ENCODE data around the gene LBX2. TPM values are rescaled to one million over a fixed set of nuclear protein-coding genes. Genes with fewer than 3 reads are reported as not detected.
"Not testable (repeated sequence)": the region's sequence is repeated elsewhere in the genome, so short reads cannot be mapped to it uniquely, and the experiment has no call there.

Gene LBX2
- total and polyA plus RNA-seq, 4 donors: 0.63 to 1.9 (median 1.1) TPM

DNA sequence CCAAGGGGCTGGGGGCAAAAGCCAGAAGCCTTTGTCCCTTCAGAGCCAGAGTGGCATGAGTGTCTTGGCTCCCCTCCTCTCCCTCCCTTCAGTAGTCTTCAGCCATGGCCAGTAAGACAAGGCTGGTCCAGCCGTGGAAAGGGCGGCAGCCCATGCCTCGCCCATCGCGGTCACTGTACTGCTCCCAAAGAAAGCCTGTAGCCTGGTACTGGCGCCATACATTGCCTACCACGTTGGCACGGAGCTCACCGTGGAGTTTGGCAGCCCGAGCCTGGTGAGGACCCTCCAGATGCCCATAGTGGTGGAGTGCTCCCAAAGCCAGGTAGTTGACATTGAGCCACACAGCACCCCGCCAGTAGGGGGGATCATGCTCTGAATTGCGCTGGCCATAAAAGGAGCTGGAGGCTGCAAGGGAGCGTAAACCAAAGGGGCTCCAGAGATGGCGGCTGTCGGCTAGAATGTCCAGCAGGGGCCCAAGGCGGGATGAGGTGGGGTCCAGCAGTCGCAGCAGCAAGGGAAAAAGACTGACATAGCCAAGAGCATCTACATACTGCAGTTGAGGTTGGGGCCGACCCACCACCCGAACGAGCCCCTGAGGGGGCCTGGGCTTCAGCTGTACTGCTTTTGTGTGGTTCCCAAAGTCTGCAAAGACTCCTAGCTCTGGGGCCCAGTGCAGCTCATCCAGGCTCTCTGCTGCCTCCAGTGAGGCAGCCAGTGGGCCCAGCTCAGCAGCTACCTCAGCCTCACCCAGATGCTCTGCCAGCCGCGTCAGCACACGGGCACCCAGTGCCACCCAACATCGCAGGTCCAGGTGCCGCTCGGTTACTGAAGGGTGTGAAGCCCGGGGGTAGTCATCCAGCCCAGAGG is 38.0 kb downstream of the LBX2 start:
- no peak for ATAC-seq (ENCODE audit: insufficient read depth, low FRiP score)
- Histone ChIP-seq H3K27ac (ENCODE audit: low read depth in 1 of 2, low read length in 1 of 2) (no peak overlapping the region), H3K36me3 (ENCODE audit: control insufficient read depth in 4 of 4, insufficient read depth in 4 of 4, low read length in 4 of 4) (peaks cover 4 to 15% (median 7%) of the 10 kb centered on the region in 4 donors), H3K27me3 (ENCODE audit: control insufficient read depth in 3 of 3, insufficient read depth in 3 of 3, low read length in 2 of 3) (no peaks in the 10 kb centered on the region), H3K9ac (ENCODE audit: insufficient read depth in 1 of 2, low read length in 2 of 2) (no peak overlapping the region), H3K9me3 (ENCODE audit: control insufficient read depth in 4 of 4, insufficient read depth in 3 of 4, low read length in 3 of 4) (no peaks in the 10 kb centered on the region), H3K4me1 (ENCODE audit: control insufficient read depth in 5 of 5, insufficient read depth in 5 of 5, low read length in 5 of 5) (peaks cover 9 to 21% (median 13%) of the 10 kb centered on the region in 5 donors), H3K4me3 (no peak overlapping the region)
- DNase-seq: peak in 1 of 3 donors; percentile 14
- 93 to 95% methylated on average over 27 of the region's 27 CpGs for WGBS, 2 donors
- TF ChIP-seq, protein P1, sequence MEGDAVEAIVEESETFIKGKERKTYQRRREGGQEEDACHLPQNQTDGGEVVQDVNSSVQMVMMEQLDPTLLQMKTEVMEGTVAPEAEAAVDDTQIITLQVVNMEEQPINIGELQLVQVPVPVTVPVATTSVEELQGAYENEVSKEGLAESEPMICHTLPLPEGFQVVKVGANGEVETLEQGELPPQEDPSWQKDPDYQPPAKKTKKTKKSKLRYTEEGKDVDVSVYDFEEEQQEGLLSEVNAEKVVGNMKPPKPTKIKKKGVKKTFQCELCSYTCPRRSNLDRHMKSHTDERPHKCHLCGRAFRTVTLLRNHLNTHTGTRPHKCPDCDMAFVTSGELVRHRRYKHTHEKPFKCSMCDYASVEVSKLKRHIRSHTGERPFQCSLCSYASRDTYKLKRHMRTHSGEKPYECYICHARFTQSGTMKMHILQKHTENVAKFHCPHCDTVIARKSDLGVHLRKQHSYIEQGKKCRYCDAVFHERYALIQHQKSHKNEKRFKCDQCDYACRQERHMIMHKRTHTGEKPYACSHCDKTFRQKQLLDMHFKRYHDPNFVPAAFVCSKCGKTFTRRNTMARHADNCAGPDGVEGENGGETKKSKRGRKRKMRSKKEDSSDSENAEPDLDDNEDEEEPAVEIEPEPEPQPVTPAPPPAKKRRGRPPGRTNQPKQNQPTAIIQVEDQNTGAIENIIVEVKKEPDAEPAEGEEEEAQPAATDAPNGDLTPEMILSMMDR (IDR thresholded peaks at IDR 0.05; ENCODE audit: control extremely low read depth, extremely low read depth): no peak

DNA sequence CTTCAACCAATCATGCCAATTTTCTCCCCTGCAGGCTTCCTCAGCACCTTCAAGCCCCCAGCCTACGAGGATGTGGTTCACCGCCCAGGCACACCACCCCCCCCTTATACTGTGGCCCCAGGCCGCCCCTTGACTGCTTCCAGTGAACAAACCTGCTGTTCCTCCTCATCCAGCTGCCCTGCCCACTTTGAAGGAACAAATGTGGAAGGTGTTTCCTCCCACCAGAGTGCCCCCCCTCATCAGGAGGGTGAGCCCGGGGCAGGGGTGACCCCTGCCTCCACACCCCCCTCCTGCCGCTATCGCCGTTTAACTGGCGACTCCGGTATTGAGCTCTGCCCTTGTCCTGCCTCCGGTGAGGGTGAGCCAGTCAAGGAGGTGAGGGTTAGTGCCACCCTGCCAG is 39.2 kb downstream of the LBX2 start:
- not testable (repeated sequence) for DNase-seq; H3K27me3 ChIP-seq (ENCODE audit: control insufficient read depth in 3 of 3, insufficient read depth in 3 of 3, low read length in 2 of 3); H3K9me3 ChIP-seq (ENCODE audit: control insufficient read depth in 4 of 4, insufficient read depth in 3 of 4, low read length in 3 of 4); H3K9ac ChIP-seq (ENCODE audit: insufficient read depth in 1 of 2, low read length in 2 of 2); H3K4me3 ChIP-seq; ATAC-seq (ENCODE audit: insufficient read depth, low FRiP score); H3K27ac ChIP-seq (ENCODE audit: low read depth in 1 of 2, low read length in 1 of 2)
- peaks cover 10 to 33% (median 15%) of the 10 kb centered on the region in 5 donors for H3K4me1 ChIP-seq (ENCODE audit: control insufficient read depth in 5 of 5, insufficient read depth in 5 of 5, low read length in 5 of 5)
- WGBS, 2 donors: 84 to 86% methylated on average over 10 of the region's 10 CpGs
- peaks cover 6 to 15% (median 7%) of the 10 kb centered on the region in 4 donors for H3K36me3 ChIP-seq (ENCODE audit: control insufficient read depth in 4 of 4, insufficient read depth in 4 of 4, low read length in 4 of 4)

DNA sequence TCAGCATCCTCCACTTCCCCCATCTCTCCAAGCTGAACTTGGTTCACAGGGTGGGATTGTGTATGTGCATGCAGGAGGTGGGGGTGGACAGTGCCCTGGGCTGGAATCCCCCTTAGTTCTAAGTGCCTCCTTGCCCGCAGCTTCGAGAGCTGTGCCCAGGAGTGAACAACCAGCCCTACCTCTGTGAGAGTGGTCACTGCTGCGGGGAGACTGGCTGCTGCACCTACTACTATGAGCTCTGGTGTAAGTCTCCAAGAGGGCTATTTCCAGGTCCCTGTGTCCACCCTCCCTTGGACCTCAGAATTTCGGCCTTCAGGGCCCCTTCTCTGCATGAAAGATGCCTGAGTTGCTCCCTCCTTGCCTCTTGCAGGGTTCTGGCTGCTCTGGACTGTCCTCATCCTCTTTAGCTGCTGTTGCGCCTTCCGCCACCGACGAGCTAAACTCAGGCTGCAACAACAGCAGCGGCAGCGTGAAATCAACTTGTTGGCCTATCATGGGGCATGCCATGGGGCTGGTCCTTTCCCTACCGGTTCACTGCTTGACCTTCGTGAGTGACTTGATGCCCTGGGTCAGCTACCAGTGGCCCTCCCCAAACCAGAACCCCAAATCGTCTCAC is 39.8 kb downstream of the LBX2 start:
- not testable (repeated sequence) for H3K27ac ChIP-seq (ENCODE audit: low read depth in 1 of 2, low read length in 1 of 2); H3K4me3 ChIP-seq; H3K9me3 ChIP-seq (ENCODE audit: control insufficient read depth in 4 of 4, insufficient read depth in 3 of 4, low read length in 3 of 4); H3K27me3 ChIP-seq (ENCODE audit: control insufficient read depth in 3 of 3, insufficient read depth in 3 of 3, low read length in 2 of 3); DNase-seq; ATAC-seq (ENCODE audit: insufficient read depth, low FRiP score); H3K9ac ChIP-seq (ENCODE audit: insufficient read depth in 1 of 2, low read length in 2 of 2)
- Histone ChIP-seq H3K36me3 (ENCODE audit: control insufficient read depth in 4 of 4, insufficient read depth in 4 of 4, low read length in 4 of 4) (peaks cover 6 to 15% (median 7%) of the 10 kb centered on the region in 4 donors), H3K4me1 (ENCODE audit: control insufficient read depth in 5 of 5, insufficient read depth in 5 of 5, low read length in 5 of 5) (peaks cover 10 to 34% (median 15%) of the 10 kb centered on the region in 5 donors)
- WGBS, 2 donors: 78 to 81% methylated on average over 13 of the region's 13 CpGs

DNA sequence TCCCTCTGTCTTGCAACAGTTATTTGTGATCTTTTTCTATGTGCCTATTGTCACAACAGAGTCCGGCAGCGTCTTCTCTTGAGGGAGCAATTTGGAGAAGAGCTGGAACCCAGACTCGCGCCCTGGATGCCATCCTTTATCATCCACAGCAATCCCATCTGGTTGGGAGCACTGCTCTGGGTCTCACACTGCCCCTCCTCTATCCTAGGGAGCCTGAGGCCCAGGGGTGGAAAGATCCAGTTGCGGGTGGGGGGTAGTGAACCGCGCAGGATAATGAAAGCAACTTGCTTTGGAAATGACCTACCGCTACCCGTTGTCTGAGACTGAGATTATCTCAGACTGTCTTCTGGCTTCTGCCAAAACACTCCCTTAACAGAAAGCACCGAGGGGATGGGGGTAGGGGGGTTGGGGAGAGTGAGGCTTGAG is 40.5 kb downstream of the LBX2 start:
- peaks cover 6 to 33% (median 11%) of the 10 kb centered on the region in 5 donors for H3K4me1 ChIP-seq (ENCODE audit: control insufficient read depth in 5 of 5, insufficient read depth in 5 of 5, low read length in 5 of 5)
- 2 to 9% methylated on average over 10 of the region's 10 CpGs for WGBS, 2 donors
- TF ChIP-seq, protein P1 (IDR thresholded peaks at IDR 0.05; ENCODE audit: control extremely low read depth, extremely low read depth): no peak

More for the DNA sequence above, 40.5 kb downstream of the LBX2 start:
- no peak for ATAC-seq (ENCODE audit: insufficient read depth, low FRiP score)
- Histone ChIP-seq H3K27me3 (ENCODE audit: control insufficient read depth in 3 of 3, insufficient read depth in 3 of 3, low read length in 2 of 3) (no peaks in the 10 kb centered on the region), H3K9me3 (ENCODE audit: control insufficient read depth in 4 of 4, insufficient read depth in 3 of 4, low read length in 3 of 4) (no peaks in the 10 kb centered on the region), H3K36me3 (ENCODE audit: control insufficient read depth in 4 of 4, insufficient read depth in 4 of 4, low read length in 4 of 4) (peaks cover 6 to 15% (median 7%) of the 10 kb centered on the region in 4 donors), H3K4me3 (peak overlapping the region; percentile 50), H3K9ac (ENCODE audit: insufficient read depth in 1 of 2, low read length in 2 of 2) (peak overlapping the region; percentile 54 to 78), H3K27ac (ENCODE audit: low read depth in 1 of 2, low read length in 1 of 2) (peak overlapping the region; percentile 55 to 68)
- DNase-seq: peak in 1 of 3 donors; percentile 33

Data from lung (tissue), 12 donors.